ENCODE measurements around the gene OAF. TPM values are rescaled to one million over a fixed set of nuclear protein-coding genes. Genes with fewer than 3 reads are reported as not detected.

OAF gene
- total and polyA plus RNA-seq, 2 experiments from 2014 or later = 1.1 to 3.0 TPM

GRCh38 chr11:120216426-120217102, 5.7 kb downstream of the OAF start:
- ATAC-seq (no peak), DNase-seq (ENCODE audit: low spot score) (no peak)
- H2AFZ ChIP-seq = no peak overlapping the region
- H4K20me1 ChIP-seq (replicated peaks; ENCODE audit: insufficient read depth) = peaks cover 3% of the 10 kb centered on the region; the same call in 1 of the 2 replicates
- H3K9me3 Mint-ChIP-seq = no peaks in the 10 kb centered on the region
- peaks cover 56% of the 10 kb centered on the region for H3K27me3 Mint-ChIP-seq (ENCODE audit: insufficient read depth, low read depth, poor library complexity)
- H3K4me2 ChIP-seq = no peak overlapping the region
- peaks cover 39% of the 10 kb centered on the region for H3K4me1 Mint-ChIP-seq
- peaks cover 64% of the 10 kb centered on the region for H3K27me3 ChIP-seq (ENCODE audit: insufficient read depth)
- H3K36me3 Mint-ChIP-seq (ENCODE audit: low read depth) = no peaks in the 10 kb centered on the region; the same call in 2 of the 3 replicates
- no peaks in the 10 kb centered on the region for H3F3A ChIP-seq (replicated peaks; ENCODE audit: low read depth)
- H3K4me1 ChIP-seq (ENCODE audit: insufficient read depth) = peaks cover 15% of the 10 kb centered on the region
- no peaks in the 10 kb centered on the region for H3K79me2 ChIP-seq (replicated peaks; ENCODE audit: insufficient read depth)
- no peak overlapping the region for H3K27ac Mint-ChIP-seq
- no peak overlapping the region for H3K4me3 Mint-ChIP-seq
- no peak for TF ChIP-seq EZH2phosphoT487 (IDR thresholded peaks at IDR 0.05; ENCODE audit: unreplicated experiment)
- TF ChIP-seq ZNF462 (CRISPR knock-in tag; IDR thresholded peaks at IDR 0.05) = no peak
- TF ChIP-seq ZNF331 (CRISPR knock-in tag; IDR thresholded peaks at IDR 0.05; ENCODE audit: low read depth) = no peak
- TF ChIP-seq POLR2AphosphoS5 (IDR thresholded peaks at IDR 0.05; ENCODE audit: low read depth) = no peak
- H3K9me2 ChIP-seq (ENCODE audit: insufficient read depth) = no peaks in the 10 kb centered on the region
- H3K36me3 ChIP-seq (ENCODE audit: insufficient read depth) = no peaks in the 10 kb centered on the region
- H3K27ac ChIP-seq (ENCODE audit: low read depth) = no peak overlapping the region
- H3K4me3 ChIP-seq = no peak overlapping the region

GRCh38 chr11:120217526-120217925, 6.7 kb downstream of the OAF start:
- no peak overlapping the region for H3K27ac Mint-ChIP-seq
- no peak for TF ChIP-seq POLR2AphosphoS5 (IDR thresholded peaks at IDR 0.05; ENCODE audit: low read depth)
- no peak for TF ChIP-seq EZH2 (IDR thresholded peaks at IDR 0.05; ENCODE audit: low read depth, unreplicated experiment)
- no peak for TF ChIP-seq REST (IDR thresholded peaks at IDR 0.05; ENCODE audit: unreplicated experiment)
- TF ChIP-seq ZNF114 (CRISPR knock-in tag; IDR thresholded peaks at IDR 0.05) = no peak
- TF ChIP-seq ZNF331 (CRISPR knock-in tag; IDR thresholded peaks at IDR 0.05; ENCODE audit: low read depth) = no peak
- TF ChIP-seq STAT1 (IDR thresholded peaks at IDR 0.05; ENCODE audit: unreplicated experiment) = no peak

More at GRCh38 chr11:120217526-120217925, 6.7 kb downstream of the OAF start:
- H3K27me3 ChIP-seq (ENCODE audit: insufficient read depth) = peaks cover 54% of the 10 kb centered on the region
- peaks cover 54% of the 10 kb centered on the region for H3K27me3 Mint-ChIP-seq (ENCODE audit: insufficient read depth, low read depth, poor library complexity)
- no peaks in the 10 kb centered on the region for H3K79me2 ChIP-seq (replicated peaks; ENCODE audit: insufficient read depth)
- no peak overlapping the region for H2AFZ ChIP-seq
- no peak overlapping the region for H3K4me3 ChIP-seq
- H3K4me1 Mint-ChIP-seq = peaks cover 33% of the 10 kb centered on the region
- no peak overlapping the region for H3K4me3 Mint-ChIP-seq
- H3K4me1 ChIP-seq (ENCODE audit: insufficient read depth) = peaks cover 9% of the 10 kb centered on the region
- H3F3A ChIP-seq (replicated peaks; ENCODE audit: low read depth) = no peaks in the 10 kb centered on the region
- no peaks in the 10 kb centered on the region for H3K9me3 Mint-ChIP-seq
- H3K36me3 Mint-ChIP-seq (ENCODE audit: low read depth) = no peaks in the 10 kb centered on the region; the same call in 2 of the 3 replicates
- H3K4me2 ChIP-seq = no peak overlapping the region
- ATAC-seq (no peak), DNase-seq (ENCODE audit: low spot score) (no peak)
- no peaks in the 10 kb centered on the region for H3K9me2 ChIP-seq (ENCODE audit: insufficient read depth)
- H3K27ac ChIP-seq (ENCODE audit: low read depth) = no peak overlapping the region
- H3K36me3 ChIP-seq (ENCODE audit: insufficient read depth) = no peaks in the 10 kb centered on the region
- H4K20me1 ChIP-seq (replicated peaks; ENCODE audit: insufficient read depth) = peaks cover 3% of the 10 kb centered on the region; the same call in 1 of the 2 replicates

Data from GM23338 (cell line).